ENCODE measurements around the gene RAPGEF4.

GRCh38 chr2:172725746-172726145 lies 9.9 kb upstream of the RAPGEF4 start:
- TF ChIP-seq CTCF (IDR thresholded peaks at IDR 0.05) (no peak), POLR2A (IDR thresholded peaks at IDR 0.05; ENCODE audit: low read depth) (no peak)

Data from esophagus muscularis mucosa (tissue), 3 donors.